Measurements from ENCODE around the gene CCNYL1.

The CCNYL1 gene

DNA sequence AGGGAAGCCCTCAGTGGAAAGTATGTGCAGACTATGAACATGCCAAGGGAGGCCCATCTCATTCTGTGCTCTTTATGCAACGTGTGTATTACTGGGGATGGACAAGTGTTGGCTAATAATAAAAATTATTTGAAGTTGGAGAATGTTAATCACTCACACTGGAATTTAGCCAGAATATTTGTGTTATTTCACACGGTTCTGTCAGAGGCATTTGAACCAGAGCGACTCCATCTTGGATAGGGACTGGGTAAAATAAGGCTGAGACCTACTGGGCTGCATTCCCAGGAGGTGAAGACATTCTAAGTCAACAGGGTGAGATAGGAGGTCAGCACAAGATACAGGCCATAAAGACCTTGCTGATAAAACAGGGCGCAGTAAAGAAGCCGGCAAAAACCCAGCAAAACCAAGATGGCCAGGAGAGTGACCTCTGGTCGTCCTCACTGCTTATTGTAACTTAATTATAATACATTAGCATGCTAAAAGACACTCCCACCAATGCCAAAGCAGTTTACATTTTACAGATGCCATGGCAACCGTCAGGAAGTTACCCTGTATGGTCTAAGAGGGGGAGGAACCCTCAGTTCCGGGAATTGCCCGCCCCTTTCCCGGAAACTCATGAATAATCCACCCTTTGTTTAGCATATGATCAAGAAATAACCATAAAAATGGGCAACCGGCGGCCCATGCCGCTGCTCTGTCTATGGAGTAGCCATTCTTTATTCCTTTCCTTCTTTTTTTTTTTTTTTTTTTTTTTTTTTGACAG is 60.8 kb downstream of the CCNYL1 start:
- no peak overlapping the region for H3K27ac ChIP-seq (ENCODE audit: insufficient read depth, low read depth, low read length, poor library complexity, severe bottlenecking)
- WGBS, 2 experiments: 75 to 78% methylated on average over 13 of the region's 13 CpGs
- H3K27me3 ChIP-seq (ENCODE audit: control insufficient read depth, insufficient read depth, low read length, poor library complexity, severe bottlenecking): peaks cover 45% of the 10 kb centered on the region
- no peak overlapping the region for H3K4me3 ChIP-seq (ENCODE audit: insufficient read depth, low read depth, low read length)
- H3K4me1 ChIP-seq (ENCODE audit: control insufficient read depth, insufficient read depth, low read length): peaks cover 9% of the 10 kb centered on the region
- no peaks in the 10 kb centered on the region for H3K9me3 ChIP-seq (ENCODE audit: control insufficient read depth, low read length)
- H3K36me3 ChIP-seq (ENCODE audit: control insufficient read depth, insufficient read depth, low read length): no peaks in the 10 kb centered on the region

DNA sequence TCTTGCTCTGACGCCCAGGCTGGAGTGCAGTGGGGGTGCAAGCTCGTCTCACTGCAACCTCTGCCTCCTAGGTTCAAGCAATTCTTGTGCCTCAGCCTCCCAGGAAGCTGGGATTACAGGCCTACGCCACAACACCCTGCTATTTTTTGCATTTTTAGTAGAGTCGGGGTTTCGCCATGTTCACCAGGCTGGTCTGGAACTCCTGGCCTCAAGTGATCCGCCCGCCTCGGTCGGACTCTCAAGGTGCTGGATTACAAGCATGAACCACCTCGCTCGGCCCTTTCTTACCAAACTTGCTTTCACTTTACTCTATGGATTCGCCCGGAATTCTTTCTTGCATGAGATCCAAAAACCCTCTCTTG is 61.4 kb downstream of the CCNYL1 start:
- 88 to 89% methylated on average over 13 of the region's 13 CpGs for WGBS, 2 experiments
- no peak overlapping the region for H3K4me3 ChIP-seq (ENCODE audit: insufficient read depth, low read depth, low read length)
- no peaks in the 10 kb centered on the region for H3K9me3 ChIP-seq (ENCODE audit: control insufficient read depth, low read length)
- no peak overlapping the region for H3K27ac ChIP-seq (ENCODE audit: insufficient read depth, low read depth, low read length, poor library complexity, severe bottlenecking)
- H3K27me3 ChIP-seq (ENCODE audit: control insufficient read depth, insufficient read depth, low read length, poor library complexity, severe bottlenecking): peaks cover 39% of the 10 kb centered on the region
- peaks cover 9% of the 10 kb centered on the region for H3K4me1 ChIP-seq (ENCODE audit: control insufficient read depth, insufficient read depth, low read length)
- no peaks in the 10 kb centered on the region for H3K36me3 ChIP-seq (ENCODE audit: control insufficient read depth, insufficient read depth, low read length)

DNA sequence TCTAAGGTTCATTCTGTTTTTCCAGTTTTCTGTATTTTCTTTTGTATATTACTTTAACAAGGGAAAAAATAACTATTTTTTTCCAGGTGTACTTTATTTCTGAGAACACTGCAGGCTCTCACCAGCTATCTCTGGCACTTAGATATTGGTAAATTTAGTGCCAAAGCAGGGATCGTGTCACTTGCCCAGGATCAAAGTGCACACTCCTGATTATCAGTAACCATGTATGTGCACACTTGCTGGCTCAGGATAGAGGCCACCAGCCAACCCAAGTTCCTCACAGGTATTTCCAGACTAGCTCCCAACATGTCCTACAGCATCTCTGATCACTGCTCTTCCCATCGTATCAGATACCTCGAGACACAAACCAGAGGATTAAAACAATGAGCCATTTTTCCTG is 64.0 kb downstream of the CCNYL1 start:
- 95% methylated on average over 3 of the region's 3 CpGs for WGBS, 2 experiments
- H3K27ac ChIP-seq (ENCODE audit: insufficient read depth, low read depth, low read length, poor library complexity, severe bottlenecking): no peak overlapping the region

DNA sequence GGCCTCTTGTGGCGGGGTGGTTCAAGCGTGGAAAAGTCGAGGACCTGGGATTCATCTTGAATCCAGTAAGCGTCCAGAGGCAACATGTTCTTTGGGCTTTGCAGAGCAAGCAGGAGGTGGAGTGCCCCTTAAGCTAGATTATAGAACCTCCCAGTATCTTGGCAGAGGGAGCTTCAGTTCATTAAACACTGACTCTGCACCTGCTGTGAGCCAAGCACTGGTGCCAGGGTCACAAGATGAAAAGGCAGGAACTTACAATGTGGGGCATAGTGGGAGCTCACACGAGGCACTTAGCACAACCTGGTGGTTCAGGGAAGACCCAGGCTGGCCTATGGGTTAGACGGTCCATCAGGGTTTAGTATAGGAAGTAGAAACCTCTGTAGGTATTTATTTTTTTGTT is 65.7 kb downstream of the CCNYL1 start:
- WGBS, 2 experiments: 91 to 93% methylated on average over 6 of the region's 6 CpGs
- H3K9me3 ChIP-seq (ENCODE audit: control insufficient read depth, low read length): no peaks in the 10 kb centered on the region
- no peaks in the 10 kb centered on the region for H3K4me1 ChIP-seq (ENCODE audit: control insufficient read depth, insufficient read depth, low read length)
- no peak overlapping the region for H3K4me3 ChIP-seq (ENCODE audit: insufficient read depth, low read depth, low read length)
- no peak overlapping the region for H3K27ac ChIP-seq (ENCODE audit: insufficient read depth, low read depth, low read length, poor library complexity, severe bottlenecking)
- H3K36me3 ChIP-seq (ENCODE audit: control insufficient read depth, insufficient read depth, low read length): no peaks in the 10 kb centered on the region
- no peaks in the 10 kb centered on the region for H3K27me3 ChIP-seq (ENCODE audit: control insufficient read depth, insufficient read depth, low read length, poor library complexity, severe bottlenecking)

More for the DNA sequence above, 64.0 kb downstream of the CCNYL1 start:
- peaks cover 16% of the 10 kb centered on the region for H3K27me3 ChIP-seq (ENCODE audit: control insufficient read depth, insufficient read depth, low read length, poor library complexity, severe bottlenecking)
- H3K36me3 ChIP-seq (ENCODE audit: control insufficient read depth, insufficient read depth, low read length): no peaks in the 10 kb centered on the region
- H3K4me3 ChIP-seq (ENCODE audit: insufficient read depth, low read depth, low read length): no peak overlapping the region
- H3K9me3 ChIP-seq (ENCODE audit: control insufficient read depth, low read length): no peaks in the 10 kb centered on the region
- H3K4me1 ChIP-seq (ENCODE audit: control insufficient read depth, insufficient read depth, low read length): peaks cover 6% of the 10 kb centered on the region

DNA sequence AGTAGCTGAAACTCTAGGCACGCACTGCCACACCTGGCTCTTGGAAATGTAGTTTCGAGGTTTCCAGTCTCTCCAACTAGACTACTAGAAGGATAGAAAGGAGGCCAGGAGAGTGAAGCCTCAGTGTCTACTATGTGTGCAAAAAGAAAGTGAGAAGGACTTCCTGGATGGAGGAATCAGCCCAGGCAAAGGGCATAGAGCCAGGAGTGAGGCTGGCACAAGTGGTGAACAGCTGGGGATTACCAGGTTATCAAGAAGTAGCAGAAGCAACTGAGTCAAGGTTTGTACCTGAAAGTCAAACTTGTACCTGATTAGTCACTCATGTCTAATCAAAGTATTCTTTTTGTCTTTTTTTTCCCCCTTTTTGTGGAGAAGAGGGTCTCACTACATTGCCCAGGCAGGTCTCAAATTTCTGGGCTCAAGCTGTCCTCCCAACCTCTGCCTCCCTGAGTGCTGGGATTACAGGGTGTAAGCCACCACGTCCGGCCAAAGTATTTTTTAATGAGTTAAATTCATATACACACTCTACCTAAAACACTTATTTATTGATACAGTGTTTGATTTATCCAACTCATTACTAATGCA is 67.0 kb downstream of the CCNYL1 start:
- H3K4me1 ChIP-seq (ENCODE audit: control insufficient read depth, insufficient read depth, low read length): no peaks in the 10 kb centered on the region
- no peaks in the 10 kb centered on the region for H3K27me3 ChIP-seq (ENCODE audit: control insufficient read depth, insufficient read depth, low read length, poor library complexity, severe bottlenecking)
- H3K9me3 ChIP-seq (ENCODE audit: control insufficient read depth, low read length): no peaks in the 10 kb centered on the region
- 48 to 50% methylated on average over 2 of the region's 4 CpGs for WGBS, 2 experiments
- no peak overlapping the region for H3K4me3 ChIP-seq (ENCODE audit: insufficient read depth, low read depth, low read length)
- H3K36me3 ChIP-seq (ENCODE audit: control insufficient read depth, insufficient read depth, low read length): no peaks in the 10 kb centered on the region
- H3K27ac ChIP-seq (ENCODE audit: insufficient read depth, low read depth, low read length, poor library complexity, severe bottlenecking): no peak overlapping the region

DNA sequence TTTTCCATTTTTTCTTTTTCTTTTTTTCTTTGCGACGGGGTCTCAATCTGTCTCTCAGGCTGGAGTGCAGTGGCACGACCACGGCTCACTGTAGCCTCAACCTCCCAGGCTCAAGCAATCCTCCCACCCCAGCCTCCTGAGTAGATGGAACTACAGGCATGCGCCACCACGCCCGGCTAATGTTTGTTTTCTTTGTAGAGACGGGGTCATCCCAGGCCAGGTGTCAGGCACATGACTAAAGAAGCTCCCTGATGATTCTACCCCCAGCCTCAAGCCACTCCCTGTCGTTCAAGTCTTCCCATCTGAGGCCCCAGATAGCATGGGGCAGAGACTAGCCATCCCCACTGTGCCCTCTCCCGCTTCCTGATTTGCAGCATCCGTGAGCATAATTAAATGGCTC is 68.1 kb downstream of the CCNYL1 start:
- Histone ChIP-seq H3K9me3 (ENCODE audit: control insufficient read depth, low read length) (no peaks in the 10 kb centered on the region), H3K36me3 (ENCODE audit: control insufficient read depth, insufficient read depth, low read length) (no peaks in the 10 kb centered on the region), H3K4me3 (ENCODE audit: insufficient read depth, low read depth, low read length) (no peak overlapping the region), H3K4me1 (ENCODE audit: control insufficient read depth, insufficient read depth, low read length) (no peaks in the 10 kb centered on the region), H3K27ac (ENCODE audit: insufficient read depth, low read depth, low read length, poor library complexity, severe bottlenecking) (no peak overlapping the region), H3K27me3 (ENCODE audit: control insufficient read depth, insufficient read depth, low read length, poor library complexity, severe bottlenecking) (no peaks in the 10 kb centered on the region)
- 86 to 89% methylated on average over 11 of the region's 11 CpGs for WGBS, 2 experiments

DNA sequence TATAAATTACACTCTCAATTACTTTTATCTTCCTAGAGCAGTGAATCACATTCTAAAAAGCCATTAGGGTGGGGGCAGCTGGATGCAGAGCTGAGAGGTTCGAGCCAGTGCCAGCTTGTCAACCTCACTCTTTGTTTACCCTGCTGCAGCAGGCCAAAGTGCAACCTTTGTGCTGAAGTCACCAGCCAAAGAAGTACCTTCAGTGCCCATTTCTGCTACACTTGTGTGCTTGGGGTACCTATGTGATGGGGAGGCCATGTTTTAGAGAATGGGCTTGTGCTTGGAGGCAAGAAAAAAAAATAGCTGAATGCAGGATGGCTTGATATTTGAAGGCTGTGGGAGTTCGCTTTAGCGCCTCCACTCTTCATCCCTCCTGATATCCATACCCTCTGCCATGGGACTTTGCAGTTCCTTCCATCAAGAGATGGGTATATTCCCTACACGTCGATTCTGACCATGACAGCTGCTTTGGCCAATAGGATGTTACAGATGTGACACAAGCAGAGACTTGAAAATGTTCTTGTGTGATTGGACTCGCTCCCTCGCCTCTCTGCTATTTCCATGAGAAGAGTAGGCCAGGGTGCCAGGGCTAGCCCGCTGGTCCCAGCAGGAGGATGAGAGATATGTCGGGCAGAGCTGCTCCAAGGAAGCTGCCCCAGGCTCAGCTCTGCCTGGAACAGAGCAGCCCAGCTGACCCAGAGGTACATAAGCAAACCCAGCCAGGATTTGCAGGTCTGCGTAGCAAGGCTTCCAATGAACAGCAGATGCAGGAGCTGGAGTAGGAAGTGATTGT is 71.0 kb downstream of the CCNYL1 start:
- H3K4me3 ChIP-seq (ENCODE audit: insufficient read depth, low read depth, low read length): no peak overlapping the region
- no peaks in the 10 kb centered on the region for H3K9me3 ChIP-seq (ENCODE audit: control insufficient read depth, low read length)
- no peak overlapping the region for H3K27ac ChIP-seq (ENCODE audit: insufficient read depth, low read depth, low read length, poor library complexity, severe bottlenecking)
- H3K27me3 ChIP-seq (ENCODE audit: control insufficient read depth, insufficient read depth, low read length, poor library complexity, severe bottlenecking): no peaks in the 10 kb centered on the region
- H3K36me3 ChIP-seq (ENCODE audit: control insufficient read depth, insufficient read depth, low read length): no peaks in the 10 kb centered on the region
- 86 to 92% methylated on average over 10 of the region's 10 CpGs for WGBS, 2 experiments
- H3K4me1 ChIP-seq (ENCODE audit: control insufficient read depth, insufficient read depth, low read length): no peaks in the 10 kb centered on the region

DNA sequence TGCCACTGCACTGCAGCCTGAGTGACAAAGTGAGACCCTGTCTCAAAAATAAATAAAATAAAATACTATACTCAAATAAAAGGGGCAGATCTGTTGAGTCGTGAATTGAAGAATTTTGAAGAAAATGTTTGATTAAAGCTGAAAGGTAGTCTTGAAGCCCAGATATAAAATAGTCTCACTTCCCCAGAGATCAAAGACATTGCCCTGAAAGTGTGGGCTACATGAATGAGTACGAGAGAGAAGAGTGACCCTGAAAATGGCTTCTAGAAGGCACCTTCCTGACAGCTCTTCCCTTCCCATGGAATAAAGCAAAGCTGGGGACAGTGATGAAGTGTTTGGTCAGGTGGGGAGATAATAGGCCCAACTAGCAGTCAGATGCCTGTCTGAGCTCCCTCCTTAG is 72.1 kb downstream of the CCNYL1 start:
- H3K27ac ChIP-seq (ENCODE audit: insufficient read depth, low read depth, low read length, poor library complexity, severe bottlenecking): no peak overlapping the region
- H3K4me3 ChIP-seq (ENCODE audit: insufficient read depth, low read depth, low read length): no peak overlapping the region
- 95 to 100% methylated on average over 1 to 2 of the region's 2 CpGs for WGBS, 2 experiments
- no peaks in the 10 kb centered on the region for H3K36me3 ChIP-seq (ENCODE audit: control insufficient read depth, insufficient read depth, low read length)
- H3K9me3 ChIP-seq (ENCODE audit: control insufficient read depth, low read length): no peaks in the 10 kb centered on the region
- H3K27me3 ChIP-seq (ENCODE audit: control insufficient read depth, insufficient read depth, low read length, poor library complexity, severe bottlenecking): no peaks in the 10 kb centered on the region
- no peaks in the 10 kb centered on the region for H3K4me1 ChIP-seq (ENCODE audit: control insufficient read depth, insufficient read depth, low read length)

DNA sequence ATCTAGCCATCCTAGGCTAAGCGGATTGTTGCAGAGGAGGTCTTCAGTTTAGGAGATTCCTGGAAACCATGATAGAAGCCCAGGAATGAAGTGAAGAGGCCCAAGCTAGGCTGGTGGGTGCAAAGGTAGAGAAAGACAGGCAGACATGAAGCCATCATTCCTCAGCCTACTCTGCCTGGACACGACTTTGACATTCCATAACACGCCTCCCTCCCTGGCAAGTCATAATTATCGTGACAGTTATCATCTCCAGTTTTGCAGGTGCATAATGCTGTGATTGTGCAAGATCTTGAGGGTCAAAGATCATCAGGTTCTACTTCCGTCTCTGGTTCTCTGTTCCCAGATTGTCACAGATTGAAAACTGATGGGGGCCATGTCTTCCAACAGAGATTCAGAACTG is 73.5 kb downstream of the CCNYL1 start:
- 94% methylated on average over 5 of the region's 5 CpGs for WGBS, 2 experiments
- H3K4me3 ChIP-seq (ENCODE audit: insufficient read depth, low read depth, low read length): no peak overlapping the region
- H3K27ac ChIP-seq (ENCODE audit: insufficient read depth, low read depth, low read length, poor library complexity, severe bottlenecking): no peak overlapping the region
- H3K4me1 ChIP-seq (ENCODE audit: control insufficient read depth, insufficient read depth, low read length): no peaks in the 10 kb centered on the region
- no peaks in the 10 kb centered on the region for H3K9me3 ChIP-seq (ENCODE audit: control insufficient read depth, low read length)
- H3K36me3 ChIP-seq (ENCODE audit: control insufficient read depth, insufficient read depth, low read length): no peaks in the 10 kb centered on the region
- H3K27me3 ChIP-seq (ENCODE audit: control insufficient read depth, insufficient read depth, low read length, poor library complexity, severe bottlenecking): no peaks in the 10 kb centered on the region

DNA sequence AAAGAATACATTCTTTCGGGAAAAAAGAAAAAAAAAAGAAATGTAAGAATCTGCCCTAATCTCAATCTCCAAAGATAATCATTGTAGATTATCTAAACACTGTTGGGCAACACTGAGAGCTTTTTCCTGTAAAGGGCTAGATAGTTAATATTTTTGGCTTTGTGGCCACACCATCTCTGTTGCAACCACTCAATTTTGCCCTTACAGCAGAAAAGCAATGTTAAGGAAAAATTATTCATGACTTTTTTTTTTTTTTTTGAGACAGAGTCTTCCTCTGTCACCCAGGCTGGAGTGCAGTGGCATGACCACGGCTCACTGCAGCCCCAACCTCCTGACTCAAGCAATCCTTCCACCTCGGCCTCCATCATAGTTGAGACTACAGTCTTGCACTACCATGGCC is 75.6 kb downstream of the CCNYL1 start:
- H3K27me3 ChIP-seq (ENCODE audit: control insufficient read depth, insufficient read depth, low read length, poor library complexity, severe bottlenecking): no peaks in the 10 kb centered on the region
- WGBS, 2 experiments: 85 to 91% methylated on average over 2 to 3 of the region's 3 CpGs
- no peak overlapping the region for H3K27ac ChIP-seq (ENCODE audit: insufficient read depth, low read depth, low read length, poor library complexity, severe bottlenecking)

More for the DNA sequence above, 75.6 kb downstream of the CCNYL1 start:
- H3K4me1 ChIP-seq (ENCODE audit: control insufficient read depth, insufficient read depth, low read length): no peaks in the 10 kb centered on the region
- H3K36me3 ChIP-seq (ENCODE audit: control insufficient read depth, insufficient read depth, low read length): no peaks in the 10 kb centered on the region
- H3K4me3 ChIP-seq (ENCODE audit: insufficient read depth, low read depth, low read length): no peak overlapping the region
- no peaks in the 10 kb centered on the region for H3K9me3 ChIP-seq (ENCODE audit: control insufficient read depth, low read length)
